Liver (tissue), 9 donors: ENCODE data around the gene DBI. TPM values are rescaled to one million over a fixed set of nuclear protein-coding genes. Genes with fewer than 3 reads are reported as not detected.

ENCODE experiments used
- DNase-seq: peaks from one replicate; pipeline ENCODE4 v3.0.0-alpha.2; 2017; ENCODE audit warnings: low spot score
- H3K27ac ChIP-seq, 2 donors: one replicate each; pipeline ENCODE4 v1.7.0; 2013; ENCODE audit warnings: inconsistent platforms in 2 of 2, low read length in 2 of 2, control low read depth in 1 of 2, low read depth in 1 of 2, mild to moderate bottlenecking in 1 of 2
- H3K27me3 ChIP-seq, 4 donors: one replicate each; pipeline versions ENCODE4 v1.6.1 to v1.7.0; 2013; ENCODE audit warnings: low read length in 3 of 4, inconsistent platforms in 1 of 4, mild to moderate bottlenecking in 1 of 4, moderate library complexity in 1 of 4; ENCODE audit not compliant: control insufficient read depth in 4 of 4, insufficient read depth in 4 of 4
- H3K36me3 ChIP-seq, 4 donors: one replicate each; pipeline versions ENCODE4 v1.6.1 to v1.7.0; 2013; ENCODE audit warnings: low read length in 3 of 4, mild to moderate bottlenecking in 3 of 4, low read depth in 1 of 4, moderate library complexity in 1 of 4; ENCODE audit not compliant: control insufficient read depth in 4 of 4, insufficient read depth in 3 of 4
- H3K4me1 ChIP-seq, 4 donors: one replicate each; pipeline versions ENCODE4 v1.6.1 to v1.7.0; 2013; ENCODE audit warnings: low read length in 3 of 4, mild to moderate bottlenecking in 3 of 4, moderate library complexity in 1 of 4; ENCODE audit not compliant: control insufficient read depth in 4 of 4, insufficient read depth in 4 of 4
- H3K4me3 ChIP-seq, 3 donors: one replicate each; pipeline versions ENCODE4 v1.6.1 to v1.7.0; 2013; ENCODE audit warnings: low read length in 3 of 3, control low read depth in 1 of 3, low read depth in 1 of 3, mild to moderate bottlenecking in 1 of 3
- H3K9ac ChIP-seq, 2 donors: one replicate each; pipeline ENCODE4 v1.7.0; 2013; ENCODE audit warnings: low read length in 2 of 2, mild to moderate bottlenecking in 2 of 2, moderate library complexity in 2 of 2, control low read depth in 1 of 2, low read depth in 1 of 2
- H3K9me3 ChIP-seq, 4 donors: one replicate each; pipeline versions ENCODE4 v1.6.1 to v1.7.0; 2013; ENCODE audit warnings: low read length in 3 of 4; ENCODE audit not compliant: control insufficient read depth in 4 of 4
- EGR1 ChIP-seq, 2 donors: IDR thresholded peaks; 2 replicates each; pipeline ENCODE4 v1.6.1; 2016 to 2018; ENCODE audit warnings: antibody characterized with exemption in 2 of 2, low read depth in 2 of 2
- FOXA1 ChIP-seq: IDR thresholded peaks from 2 replicates; pipeline ENCODE4 v1.6.1; 2016; ENCODE audit warnings: antibody characterized with exemption
- FOXA2 ChIP-seq: IDR thresholded peaks from 2 replicates; pipeline ENCODE4 v1.6.1; 2016; ENCODE audit warnings: antibody characterized with exemption
- GABPA ChIP-seq, 2 donors: IDR thresholded peaks in 1 of 2; conservative IDR thresholded peaks in 1 of 2; 2 replicates each; pipeline ENCODE4 v1.6.1; 2016; ENCODE audit warnings: antibody characterized with exemption in 2 of 2, mild to moderate bottlenecking in 1 of 2, moderate library complexity in 1 of 2
- HNF4A ChIP-seq, 2 donors: conservative IDR thresholded peaks; 2 replicates each; pipeline ENCODE4 v1.6.1; 2016; ENCODE audit warnings: antibody characterized with exemption in 2 of 2, mild to moderate bottlenecking in 2 of 2
- HNF4G ChIP-seq: IDR thresholded peaks from 2 replicates; pipeline ENCODE4 v1.6.1; 2016; ENCODE audit warnings: antibody characterized with exemption
- JUND ChIP-seq, 2 donors: IDR thresholded peaks; 2 replicates each; pipeline ENCODE4 v1.6.1; 2016; ENCODE audit warnings: antibody characterized with exemption in 2 of 2
- NR2F2 ChIP-seq: IDR thresholded peaks from 2 replicates; pipeline ENCODE4 v1.6.1; 2016; ENCODE audit warnings: antibody characterized with exemption
- RAD21 ChIP-seq, 2 donors: IDR thresholded peaks; 2 replicates each; pipeline ENCODE4 v1.6.1; 2016; ENCODE audit warnings: antibody characterized with exemption in 2 of 2, mild to moderate bottlenecking in 2 of 2
- RXRA ChIP-seq, 2 donors: IDR thresholded peaks; 2 replicates each; pipeline ENCODE4 v1.6.1; 2017 to 2018; ENCODE audit warnings: antibody characterized with exemption in 2 of 2, mild to moderate bottlenecking in 1 of 2
- SP1 ChIP-seq: IDR thresholded peaks from 2 replicates; pipeline ENCODE4 v1.6.1; 2018; ENCODE audit warnings: antibody characterized with exemption, mild to moderate bottlenecking
- TAF1 ChIP-seq: conservative IDR thresholded peaks from 2 replicates; pipeline ENCODE4 v1.6.1; 2016; ENCODE audit warnings: antibody characterized with exemption, mild to moderate bottlenecking
- YY1 ChIP-seq: IDR thresholded peaks from 2 replicates; pipeline ENCODE4 v1.6.1; 2016; ENCODE audit warnings: antibody characterized with exemption, mild to moderate bottlenecking
- WGBS: extraction: QIAGEN DNeasy Blood & Tissue Kit; methylation state at CpG from one replicate; pipeline ENCODE4 v1.1.7; 2013; 5-methylcytosine and 5-hydroxymethylcytosine counted together
- polyA plus RNA-seq, 2 donors: library from polyadenylated mRNA; stranded (reverse) in 1 of 2; unstranded in 1 of 2; fragments of 200-250 nt in 1 of 2; fragments of >200 nt in 1 of 2; fragmentation: Nextera tagmentation in 1 of 2; extraction: Ambion mirVana in 1 of 2; gene quantifications; one replicate each; pipeline versions ENCODE4 v1.2.1 to v1.2.3, GENCODE V29; 2013 to 2015
- total RNA-seq, 2 donors: library from RNA; depleted of rRNA; stranded (reverse); fragments of >200 nt; gene quantifications; one replicate each; pipeline ENCODE4 v1.2.3, GENCODE V29; 2014
- TF ChIP-seq, protein P1 (sequence below): IDR thresholded peaks from 2 replicates; pipeline ENCODE4 v1.6.1; 2016; ENCODE audit warnings: antibody characterized with exemption
- TF ChIP-seq, protein P2 (sequence below): IDR thresholded peaks from 2 replicates; pipeline ENCODE4 v1.6.1; 2016; ENCODE audit warnings: antibody characterized with exemption
- TF ChIP-seq, protein P3 (sequence below): IDR thresholded peaks from 2 replicates; pipeline ENCODE4 v1.6.1; 2016; ENCODE audit warnings: antibody characterized with exemption, mild to moderate bottlenecking
- TF ChIP-seq, protein P4 (sequence below): IDR thresholded peaks from 2 replicates; pipeline ENCODE4 v1.6.1; 2016; ENCODE audit warnings: antibody characterized with exemption
- TF ChIP-seq, protein P5 (sequence below): fragments of 150-350 bp; IDR thresholded peaks from 2 replicates; pipeline ENCODE4 v1.5.1; 2017; ENCODE audit warnings: improper control_type of control experiment, low read depth, low read length; ENCODE audit not compliant: missing input control
- donor health status: healthy.
- donor health status: healthy.
- donor health status: healthy.
- donor health status: healthy.
- donor health status: healthy.

Gene DBI
- total RNA-seq = 100 to 1,000 TPM; 134 to 187 TPM
- polyA plus RNA-seq = 100 to 1,000 TPM; 524 to 900 TPM

DNA sequence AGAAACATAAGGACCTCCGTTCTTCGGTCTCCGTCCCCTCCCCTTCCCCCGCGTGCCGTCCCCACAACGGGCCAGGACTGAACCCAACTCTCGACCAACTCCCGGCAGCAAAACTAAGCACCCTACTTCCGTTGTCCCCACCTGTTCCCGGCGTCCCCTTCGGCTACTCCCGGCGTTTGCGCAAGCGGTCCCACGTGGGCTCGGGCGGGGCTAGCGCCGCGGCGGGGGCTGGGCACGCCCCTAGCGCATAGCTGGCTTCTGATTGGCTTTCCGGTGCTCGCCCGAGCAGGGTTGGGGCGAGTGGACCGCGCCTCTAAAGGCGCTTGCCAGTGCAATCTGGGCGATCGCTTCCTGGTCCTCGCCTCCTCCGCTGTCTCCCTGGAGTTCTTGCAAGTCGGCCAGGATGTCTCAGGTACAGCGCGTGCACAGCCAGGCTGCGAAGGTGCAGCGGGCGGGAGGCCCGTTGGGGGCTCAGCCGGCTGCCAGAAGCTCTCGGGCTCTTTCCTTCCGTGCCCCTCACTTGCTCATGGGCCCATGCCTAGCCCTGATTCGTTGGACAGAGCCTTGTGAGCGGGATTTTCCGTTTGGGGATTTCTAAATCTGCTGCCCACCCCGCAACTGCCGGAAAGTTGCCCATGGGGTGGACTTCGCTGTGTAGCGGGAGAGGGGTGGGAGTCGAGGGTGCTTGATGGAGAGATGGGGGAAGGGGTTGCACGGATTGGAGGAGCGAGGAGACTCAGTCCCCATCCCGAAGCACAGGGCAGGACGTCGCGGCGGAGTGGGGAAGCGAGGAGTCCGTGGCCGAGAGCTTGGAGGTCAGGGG is at the start of gene DBI, which contains the start of gene C2orf76:
DBI (plus strand) TSS at position 329 of the 823 bp plus-strand sequence; CDS start at position 404, 75 bp downstream.
C2orf76 (minus strand) TSS at position 186 of the 823 bp plus-strand sequence. CDS start 26,875 bp downstream, outside the sequence.
- Histone ChIP-seq H3K4me3 (peak within 1 kb of the TSS; percentile 70 to 100 (median 99)), H3K9ac (peak within 1 kb of the TSS; percentile 84 to 88), H3K4me1 (peaks cover 7 to 54% (median 38%) of the 10 kb centered on the region in 4 donors), H3K9me3 (no peaks in the 10 kb centered on the region), H3K36me3 (peaks cover 6 to 30% (median 27%) of the 10 kb centered on the region in 4 donors), H3K27ac (peak within 1 kb of the TSS; percentile 89 to 93), H3K27me3 (no peaks in the 10 kb centered on the region)
- TF ChIP-seq JUND (IDR thresholded peaks at IDR 0.05) (peak in 1 of 2 donors; percentile 50), TAF1 (peak; percentile 93), SP1 (peak; percentile 85), EGR1 (IDR thresholded peaks at IDR 0.05; ENCODE audit: low read depth in 2 of 2) (peak in 1 of 2 donors; percentile 70), FOXA2 (peak; percentile 27), YY1 (no peak), FOXA1 (peak; percentile 24), RXRA (IDR thresholded peaks at IDR 0.05) (no peak), HNF4A (conservative IDR thresholded peaks at IDR 0.05) (peak in 1 of 2 donors; percentile 8), NR2F2 (no peak), HNF4G (no peak), GABPA (IDR thresholded peaks at IDR 0.05 in 1 of 2, conservative IDR thresholded peaks at IDR 0.05 in 1 of 2) (peak; percentile 37 to 80), RAD21 (IDR thresholded peaks at IDR 0.05) (peak; percentile 20 to 44)
- TF ChIP-seq, protein P1, sequence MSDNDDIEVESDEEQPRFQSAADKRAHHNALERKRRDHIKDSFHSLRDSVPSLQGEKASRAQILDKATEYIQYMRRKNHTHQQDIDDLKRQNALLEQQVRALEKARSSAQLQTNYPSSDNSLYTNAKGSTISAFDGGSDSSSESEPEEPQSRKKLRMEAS = peak; percentile 80
- TF ChIP-seq, protein P2, sequence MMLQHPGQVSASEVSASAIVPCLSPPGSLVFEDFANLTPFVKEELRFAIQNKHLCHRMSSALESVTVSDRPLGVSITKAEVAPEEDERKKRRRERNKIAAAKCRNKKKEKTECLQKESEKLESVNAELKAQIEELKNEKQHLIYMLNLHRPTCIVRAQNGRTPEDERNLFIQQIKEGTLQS = no peak
- TF ChIP-seq, protein P3, sequence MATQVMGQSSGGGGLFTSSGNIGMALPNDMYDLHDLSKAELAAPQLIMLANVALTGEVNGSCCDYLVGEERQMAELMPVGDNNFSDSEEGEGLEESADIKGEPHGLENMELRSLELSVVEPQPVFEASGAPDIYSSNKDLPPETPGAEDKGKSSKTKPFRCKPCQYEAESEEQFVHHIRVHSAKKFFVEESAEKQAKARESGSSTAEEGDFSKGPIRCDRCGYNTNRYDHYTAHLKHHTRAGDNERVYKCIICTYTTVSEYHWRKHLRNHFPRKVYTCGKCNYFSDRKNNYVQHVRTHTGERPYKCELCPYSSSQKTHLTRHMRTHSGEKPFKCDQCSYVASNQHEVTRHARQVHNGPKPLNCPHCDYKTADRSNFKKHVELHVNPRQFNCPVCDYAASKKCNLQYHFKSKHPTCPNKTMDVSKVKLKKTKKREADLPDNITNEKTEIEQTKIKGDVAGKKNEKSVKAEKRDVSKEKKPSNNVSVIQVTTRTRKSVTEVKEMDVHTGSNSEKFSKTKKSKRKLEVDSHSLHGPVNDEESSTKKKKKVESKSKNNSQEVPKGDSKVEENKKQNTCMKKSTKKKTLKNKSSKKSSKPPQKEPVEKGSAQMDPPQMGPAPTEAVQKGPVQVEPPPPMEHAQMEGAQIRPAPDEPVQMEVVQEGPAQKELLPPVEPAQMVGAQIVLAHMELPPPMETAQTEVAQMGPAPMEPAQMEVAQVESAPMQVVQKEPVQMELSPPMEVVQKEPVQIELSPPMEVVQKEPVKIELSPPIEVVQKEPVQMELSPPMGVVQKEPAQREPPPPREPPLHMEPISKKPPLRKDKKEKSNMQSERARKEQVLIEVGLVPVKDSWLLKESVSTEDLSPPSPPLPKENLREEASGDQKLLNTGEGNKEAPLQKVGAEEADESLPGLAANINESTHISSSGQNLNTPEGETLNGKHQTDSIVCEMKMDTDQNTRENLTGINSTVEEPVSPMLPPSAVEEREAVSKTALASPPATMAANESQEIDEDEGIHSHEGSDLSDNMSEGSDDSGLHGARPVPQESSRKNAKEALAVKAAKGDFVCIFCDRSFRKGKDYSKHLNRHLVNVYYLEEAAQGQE = peak; percentile 81
- TF ChIP-seq, protein P4, sequence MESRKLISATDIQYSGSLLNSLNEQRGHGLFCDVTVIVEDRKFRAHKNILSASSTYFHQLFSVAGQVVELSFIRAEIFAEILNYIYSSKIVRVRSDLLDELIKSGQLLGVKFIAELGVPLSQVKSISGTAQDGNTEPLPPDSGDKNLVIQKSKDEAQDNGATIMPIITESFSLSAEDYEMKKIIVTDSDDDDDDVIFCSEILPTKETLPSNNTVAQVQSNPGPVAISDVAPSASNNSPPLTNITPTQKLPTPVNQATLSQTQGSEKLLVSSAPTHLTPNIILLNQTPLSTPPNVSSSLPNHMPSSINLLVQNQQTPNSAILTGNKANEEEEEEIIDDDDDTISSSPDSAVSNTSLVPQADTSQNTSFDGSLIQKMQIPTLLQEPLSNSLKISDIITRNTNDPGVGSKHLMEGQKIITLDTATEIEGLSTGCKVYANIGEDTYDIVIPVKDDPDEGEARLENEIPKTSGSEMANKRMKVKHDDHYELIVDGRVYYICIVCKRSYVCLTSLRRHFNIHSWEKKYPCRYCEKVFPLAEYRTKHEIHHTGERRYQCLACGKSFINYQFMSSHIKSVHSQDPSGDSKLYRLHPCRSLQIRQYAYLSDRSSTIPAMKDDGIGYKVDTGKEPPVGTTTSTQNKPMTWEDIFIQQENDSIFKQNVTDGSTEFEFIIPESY = no peak
- TF ChIP-seq, protein P5, sequence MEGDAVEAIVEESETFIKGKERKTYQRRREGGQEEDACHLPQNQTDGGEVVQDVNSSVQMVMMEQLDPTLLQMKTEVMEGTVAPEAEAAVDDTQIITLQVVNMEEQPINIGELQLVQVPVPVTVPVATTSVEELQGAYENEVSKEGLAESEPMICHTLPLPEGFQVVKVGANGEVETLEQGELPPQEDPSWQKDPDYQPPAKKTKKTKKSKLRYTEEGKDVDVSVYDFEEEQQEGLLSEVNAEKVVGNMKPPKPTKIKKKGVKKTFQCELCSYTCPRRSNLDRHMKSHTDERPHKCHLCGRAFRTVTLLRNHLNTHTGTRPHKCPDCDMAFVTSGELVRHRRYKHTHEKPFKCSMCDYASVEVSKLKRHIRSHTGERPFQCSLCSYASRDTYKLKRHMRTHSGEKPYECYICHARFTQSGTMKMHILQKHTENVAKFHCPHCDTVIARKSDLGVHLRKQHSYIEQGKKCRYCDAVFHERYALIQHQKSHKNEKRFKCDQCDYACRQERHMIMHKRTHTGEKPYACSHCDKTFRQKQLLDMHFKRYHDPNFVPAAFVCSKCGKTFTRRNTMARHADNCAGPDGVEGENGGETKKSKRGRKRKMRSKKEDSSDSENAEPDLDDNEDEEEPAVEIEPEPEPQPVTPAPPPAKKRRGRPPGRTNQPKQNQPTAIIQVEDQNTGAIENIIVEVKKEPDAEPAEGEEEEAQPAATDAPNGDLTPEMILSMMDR = no peak
- WGBS = under 1% methylated on average over 65 of the region's 65 CpGs
- DNase-seq = peak; percentile 94
